ENCODE measurements around the gene SGSH.
"Not testable (repeated sequence)": the region's sequence is repeated elsewhere in the genome, so short reads cannot be mapped to it uniquely, and the experiment has no call there.

The SGSH gene

DNA sequence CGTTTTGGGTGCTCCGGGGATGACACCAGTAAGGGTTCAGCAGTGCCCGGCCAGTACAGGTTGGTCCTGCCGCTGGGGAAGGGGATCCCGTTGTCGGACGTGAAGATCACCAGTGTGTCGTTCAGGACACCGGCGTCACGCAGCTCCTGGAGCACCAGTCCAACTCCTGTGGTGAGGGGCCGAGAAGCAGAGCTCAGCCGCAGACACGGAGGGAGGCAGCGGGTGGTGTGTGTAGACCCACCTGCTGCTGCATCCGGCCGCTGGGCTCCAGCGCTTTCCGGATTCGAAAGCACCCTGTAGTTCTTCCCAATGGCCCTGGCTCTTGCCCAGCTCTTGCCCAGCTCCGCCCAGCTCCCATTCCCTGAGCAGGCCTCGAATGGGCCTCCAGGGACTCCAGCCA is 8.0 kb downstream of the SGSH start:
- no peak for DNase-seq

DNA sequence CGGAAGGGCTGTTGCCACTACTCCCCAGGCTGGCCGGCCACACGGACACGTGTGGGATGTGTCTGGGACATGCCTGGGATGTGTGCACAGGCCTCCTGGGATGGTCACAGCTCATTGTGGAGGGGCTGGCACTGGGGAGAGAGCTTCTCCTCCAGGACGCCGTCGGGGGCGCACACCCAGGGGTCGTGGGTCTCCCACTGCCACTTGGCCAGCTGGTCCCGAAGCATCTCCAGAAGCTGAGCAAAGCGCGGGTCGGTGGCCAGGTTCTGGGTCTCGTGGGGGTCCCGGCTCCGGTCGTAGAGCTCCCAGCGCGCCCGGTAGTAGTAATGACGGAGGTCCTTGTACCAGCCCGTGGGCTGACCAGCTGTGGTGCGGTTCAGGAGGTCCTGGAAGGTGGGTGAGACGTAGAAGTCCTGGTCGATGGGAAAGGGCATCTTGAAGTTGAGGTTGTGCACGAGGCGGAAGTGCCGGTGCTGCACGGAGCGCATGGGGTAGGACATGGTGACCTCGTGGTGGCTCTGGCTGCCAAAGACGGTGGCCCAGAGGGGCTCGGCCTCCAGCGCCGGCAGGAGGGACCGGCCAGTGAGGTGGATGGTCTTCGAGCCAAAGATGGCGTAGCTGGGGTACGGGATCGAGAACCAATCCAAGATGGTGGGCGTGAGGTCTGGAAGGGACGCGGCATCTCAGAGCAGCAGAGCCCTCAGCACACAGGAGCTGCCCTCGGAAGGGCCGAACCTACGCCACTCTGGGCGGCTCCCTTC is 9.6 kb downstream of the SGSH start:
- no peak for DNase-seq

DNA sequence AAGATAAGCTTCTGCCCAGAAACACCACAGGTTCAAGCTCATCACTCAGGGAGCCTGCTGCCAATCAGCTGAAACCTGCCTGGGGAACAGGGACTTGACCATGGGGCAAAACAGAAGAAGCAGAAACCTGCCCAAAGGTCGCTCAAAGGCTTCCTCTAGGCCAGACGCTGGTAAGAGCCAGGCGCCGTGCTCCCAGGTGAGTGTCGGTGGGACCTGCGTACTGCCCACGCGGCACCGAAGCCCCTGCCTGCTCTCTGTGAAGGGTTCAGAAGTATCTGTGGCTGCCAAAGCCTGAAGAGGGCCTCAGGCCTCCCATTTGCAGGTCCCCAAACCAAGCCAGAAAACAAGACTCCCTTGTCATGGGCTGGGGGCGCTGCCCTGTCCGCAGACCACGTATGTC is 10.4 kb downstream of the SGSH start:
- DNase-seq = no peak

DNA sequence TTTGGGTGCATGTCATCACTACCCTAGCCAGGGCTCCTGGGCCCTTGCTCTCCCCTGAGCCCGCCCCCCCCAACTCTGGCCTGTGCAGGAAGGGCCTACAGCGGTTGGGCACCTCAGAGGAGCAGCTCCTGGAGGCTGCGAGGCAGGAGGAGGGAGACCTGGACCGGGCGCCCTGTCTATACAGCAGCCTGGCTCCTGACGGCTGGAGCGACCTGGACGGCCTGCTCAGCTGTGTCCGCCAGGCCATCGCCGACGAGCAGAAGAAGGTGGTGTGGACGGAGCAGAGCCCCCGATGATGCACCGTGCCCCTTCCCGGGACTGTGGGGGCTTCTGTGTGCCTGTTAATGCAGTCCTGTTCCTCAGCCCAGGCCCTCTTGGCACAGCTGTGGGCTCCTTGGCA is 12.1 kb downstream of the SGSH start:
- no peak for DNase-seq

DNA sequence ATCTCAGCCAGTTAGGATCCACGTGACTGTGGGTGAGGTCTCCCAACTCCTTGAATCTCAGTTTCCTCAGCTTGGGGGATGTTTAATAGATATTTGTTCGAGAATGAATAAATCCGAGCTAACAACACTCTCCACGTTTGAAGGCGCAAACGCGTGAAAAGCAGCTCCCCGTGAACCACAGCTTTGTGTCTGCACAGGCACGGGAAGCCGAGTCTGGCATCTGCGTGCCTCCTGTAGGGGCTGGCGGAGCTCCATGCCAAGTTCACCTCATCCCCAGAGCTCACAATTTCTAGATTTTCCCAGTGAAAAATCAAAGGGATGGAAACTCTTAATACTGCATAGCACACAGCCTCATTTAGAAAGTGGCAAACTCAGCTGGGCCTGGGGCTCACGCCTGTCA is 14.3 kb downstream of the SGSH start:
- DNase-seq = no peak

DNA sequence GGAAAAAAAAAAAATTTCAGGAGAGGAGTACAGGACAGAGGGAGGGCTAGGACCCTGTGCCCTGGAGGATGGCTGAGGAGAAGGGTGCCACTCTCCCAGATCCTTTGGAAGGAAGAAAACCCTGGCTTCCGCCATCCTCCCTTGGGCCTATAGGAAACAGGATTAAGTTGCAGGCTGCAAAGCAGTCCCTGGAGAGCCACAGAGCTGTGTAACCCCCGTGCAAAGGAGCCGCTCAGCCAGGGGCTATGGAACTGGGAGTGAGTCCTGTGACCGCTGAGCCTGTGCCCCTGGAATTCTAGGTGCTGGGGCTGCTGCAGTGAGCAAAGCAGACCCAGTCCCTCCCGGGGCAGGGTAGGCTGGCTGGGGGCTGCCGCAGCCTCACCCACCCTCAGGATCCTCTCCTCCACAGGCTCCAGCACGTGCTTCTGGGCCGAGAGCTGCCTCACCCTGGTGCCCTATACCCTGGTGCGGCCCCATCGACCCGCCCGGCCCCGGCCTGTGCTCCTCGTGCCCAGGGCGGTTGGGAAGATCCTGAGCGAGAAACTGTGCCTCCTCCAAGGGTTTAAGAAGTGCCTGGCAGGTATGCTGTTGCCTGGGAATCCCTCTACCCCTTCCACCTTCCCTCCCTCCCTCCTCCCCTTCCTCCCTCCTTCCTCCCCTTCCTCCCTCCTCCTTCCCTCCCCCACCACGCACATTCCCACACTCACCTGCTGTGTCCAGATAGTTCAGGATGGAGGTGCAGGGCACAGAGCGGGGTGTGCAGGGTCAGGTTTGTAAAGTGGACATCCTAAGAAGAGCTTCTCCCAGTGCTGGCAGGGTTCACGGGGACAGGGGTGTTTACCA is 15.3 kb downstream of the SGSH start:
- no peak for DNase-seq

DNA sequence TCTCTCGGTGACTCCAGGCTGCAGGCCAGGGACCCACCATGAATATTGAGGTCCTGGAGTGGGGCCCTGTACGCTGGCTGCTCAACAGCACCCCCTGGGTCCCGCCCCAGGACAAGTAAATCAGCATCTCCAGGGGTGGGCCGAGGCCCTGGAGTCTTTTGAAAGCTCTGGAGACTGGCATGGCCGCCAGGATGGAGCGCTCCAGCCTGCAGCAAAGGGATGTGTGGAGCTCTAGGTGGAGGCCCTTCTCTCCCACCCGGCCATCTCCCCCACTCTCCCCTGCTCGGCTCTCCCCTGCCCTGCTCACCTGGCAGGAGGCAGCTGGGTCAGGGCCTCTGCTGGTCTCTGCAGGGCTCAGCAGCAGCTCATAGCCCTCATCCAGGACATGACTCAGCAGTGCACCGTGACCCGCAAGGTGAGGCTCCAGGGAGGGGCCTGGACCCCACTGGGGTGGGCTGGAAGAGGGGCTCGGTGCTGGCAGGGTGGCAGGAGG is 16.6 kb downstream of the SGSH start:
- no peak for DNase-seq

DNA sequence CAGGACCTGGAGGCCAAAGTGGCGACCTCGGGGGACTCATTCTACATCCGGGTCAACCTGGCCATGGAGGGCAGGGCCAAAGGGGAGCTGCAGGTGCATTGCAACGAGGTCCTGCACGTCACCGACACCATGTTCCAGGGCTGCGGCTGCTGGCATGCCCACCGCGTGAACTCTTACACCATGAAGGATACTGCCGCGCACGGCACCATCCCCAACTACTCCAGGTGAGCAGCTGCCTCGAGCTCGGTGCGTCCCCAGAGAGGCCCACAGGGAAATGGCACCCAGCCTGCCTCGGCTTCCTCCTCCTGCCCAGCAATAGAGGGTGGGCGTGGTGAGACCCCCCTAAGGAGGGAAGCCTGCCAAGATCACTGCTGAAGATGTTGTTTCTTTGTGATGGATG is 17.9 kb downstream of the SGSH start:
- DNase-seq = no peak

DNA sequence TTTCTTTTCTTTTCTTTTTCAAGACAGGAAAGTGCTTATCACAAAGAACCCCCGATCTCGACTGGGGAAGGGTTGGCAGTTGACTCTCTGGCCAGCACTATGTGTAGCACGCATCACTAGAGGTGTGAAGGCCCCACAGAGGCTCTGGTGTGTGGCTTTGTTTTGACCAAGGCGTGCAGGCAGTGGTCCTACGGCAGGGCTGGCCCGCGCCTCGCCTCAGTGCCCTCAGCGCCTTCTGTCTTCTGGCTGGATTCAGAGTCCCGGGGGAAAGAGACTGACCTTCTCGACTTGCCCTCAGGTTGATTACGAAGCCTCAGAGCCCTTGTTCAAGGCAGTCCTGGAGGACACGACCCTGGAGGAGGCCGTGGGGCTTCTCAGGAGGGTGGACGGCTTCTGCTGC is 18.7 kb downstream of the SGSH start:
- no peak for DNase-seq

DNA sequence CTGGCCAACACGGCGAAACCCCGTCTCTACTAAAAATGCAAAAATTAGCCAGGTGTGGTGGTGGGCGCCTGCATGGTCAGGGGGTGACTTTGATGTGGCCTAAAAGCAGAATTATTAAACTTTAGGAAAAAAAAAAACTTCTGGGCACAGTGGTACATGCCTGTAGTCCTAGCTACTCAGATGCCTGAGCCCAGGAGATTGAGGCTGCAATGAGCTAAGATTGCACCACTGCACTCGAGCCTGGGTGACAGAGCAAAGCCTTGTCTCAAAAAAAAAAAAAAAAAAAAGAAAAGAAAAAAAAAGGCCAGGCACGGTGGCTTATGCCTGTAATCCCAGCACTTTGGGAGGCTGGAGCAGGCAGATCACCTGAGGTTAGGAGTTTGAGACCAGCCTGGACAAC is 20.8 kb downstream of the SGSH start:
- DNase-seq = not testable (repeated sequence)

DNA sequence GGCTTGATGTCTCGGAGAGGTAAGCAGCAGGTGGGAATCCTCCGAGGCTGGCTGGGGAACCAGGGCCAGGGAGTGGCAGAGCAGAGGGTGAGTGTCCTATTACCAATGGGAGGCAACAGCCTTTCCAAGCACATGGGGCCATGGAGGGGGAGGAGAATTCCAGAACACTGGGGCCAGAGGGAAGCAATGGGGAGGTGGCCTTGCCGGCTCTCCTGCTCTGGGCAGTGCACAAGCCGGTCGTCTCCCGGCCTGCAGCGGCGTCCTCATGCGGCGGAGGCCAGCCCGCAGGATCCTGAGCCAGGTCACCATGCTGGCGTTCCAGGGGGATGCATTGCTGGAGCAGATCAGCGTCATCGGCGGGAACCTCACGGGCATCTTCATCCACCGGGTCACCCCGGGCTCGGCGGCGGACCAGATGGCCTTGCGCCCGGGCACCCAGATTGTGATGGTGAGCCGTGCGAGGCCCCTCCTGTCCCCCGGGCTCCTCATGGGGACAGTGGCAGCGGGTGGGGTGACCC is 21.9 kb downstream of the SGSH start:
- peak; percentile 58 for DNase-seq

DNA sequence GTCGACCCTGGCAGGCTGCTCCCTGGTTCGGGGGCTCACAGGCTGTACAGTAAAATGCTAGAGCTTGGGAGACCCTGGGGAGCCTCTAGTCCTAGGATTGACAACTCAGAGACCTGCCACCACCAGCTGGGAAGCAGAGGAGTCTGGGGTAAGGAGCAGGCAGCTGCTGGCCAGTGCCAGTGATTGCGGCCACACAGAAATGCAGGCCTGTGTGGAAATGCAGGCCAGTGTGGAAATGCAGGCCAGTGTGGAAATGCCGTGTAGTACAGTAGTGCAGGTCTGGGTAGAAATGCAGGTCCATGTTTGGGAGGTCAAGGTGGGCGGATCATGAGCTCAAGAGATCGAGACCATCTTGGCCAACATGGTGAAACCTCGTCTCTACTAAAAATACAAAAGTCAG is 23.5 kb downstream of the SGSH start:
- no peak for DNase-seq

DNA sequence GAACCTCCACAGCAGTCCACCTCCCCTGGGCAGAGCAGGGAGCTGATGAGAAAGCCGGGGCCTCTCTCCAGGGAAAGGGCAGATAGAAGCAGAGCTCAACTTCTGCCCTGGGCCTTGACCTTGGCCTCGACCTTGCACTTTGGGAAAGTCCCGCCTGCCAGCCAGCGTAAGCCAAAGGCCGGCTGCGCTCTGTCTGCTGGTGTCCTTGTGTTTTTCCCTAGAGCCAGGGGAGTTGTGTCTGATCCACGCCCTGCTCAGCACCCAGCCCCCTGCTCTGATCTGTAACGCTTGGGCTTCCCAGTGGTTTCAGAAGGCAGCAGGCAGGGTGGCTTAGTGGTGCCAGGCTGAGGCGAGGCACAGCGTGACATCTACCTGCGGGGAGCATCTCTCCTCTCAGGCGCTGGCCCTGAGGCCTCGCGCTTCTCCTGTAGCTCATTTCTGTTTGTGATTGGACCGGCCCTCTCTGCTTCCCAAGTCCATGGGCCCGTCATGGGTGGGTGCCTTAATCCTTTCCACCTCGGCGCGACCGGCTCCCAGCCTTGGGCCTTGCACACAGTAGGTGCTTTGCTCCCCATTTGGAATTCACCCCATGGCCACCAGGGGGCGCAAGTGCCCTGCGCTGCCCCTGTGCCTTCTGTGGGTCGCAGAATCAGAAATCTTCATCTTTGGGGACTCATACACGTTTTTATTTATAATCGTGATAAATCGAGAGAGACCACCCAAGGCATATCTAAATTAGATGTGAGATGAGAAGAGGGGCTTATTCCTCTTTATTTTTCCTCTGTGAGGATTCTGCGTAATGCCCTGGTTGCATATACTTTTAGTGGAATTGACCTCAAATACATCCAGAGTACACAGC is 24.2 kb downstream of the SGSH start:
- peak; percentile 28 for DNase-seq

DNA sequence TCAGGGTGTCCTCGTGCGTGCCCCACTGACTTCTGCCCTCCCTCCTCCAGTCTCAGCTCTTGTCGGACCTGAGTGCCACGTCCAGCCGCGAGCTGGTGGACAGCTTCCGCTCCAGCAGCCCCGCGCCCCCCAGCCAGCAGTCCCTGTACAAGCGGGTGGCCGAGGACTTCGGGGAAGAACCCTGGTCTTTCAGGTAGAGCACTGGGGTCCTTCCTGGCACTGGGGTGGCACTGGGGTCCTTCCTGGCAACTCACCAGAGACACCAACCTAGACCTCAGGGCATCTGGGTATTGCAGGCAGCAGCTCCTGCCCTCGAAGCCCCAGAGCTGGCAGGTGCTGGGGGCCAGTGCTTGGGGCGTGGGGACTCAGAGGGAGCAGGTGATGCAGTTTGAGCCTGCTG is 25.0 kb downstream of the SGSH start:
- DNase-seq = no peak

DNA sequence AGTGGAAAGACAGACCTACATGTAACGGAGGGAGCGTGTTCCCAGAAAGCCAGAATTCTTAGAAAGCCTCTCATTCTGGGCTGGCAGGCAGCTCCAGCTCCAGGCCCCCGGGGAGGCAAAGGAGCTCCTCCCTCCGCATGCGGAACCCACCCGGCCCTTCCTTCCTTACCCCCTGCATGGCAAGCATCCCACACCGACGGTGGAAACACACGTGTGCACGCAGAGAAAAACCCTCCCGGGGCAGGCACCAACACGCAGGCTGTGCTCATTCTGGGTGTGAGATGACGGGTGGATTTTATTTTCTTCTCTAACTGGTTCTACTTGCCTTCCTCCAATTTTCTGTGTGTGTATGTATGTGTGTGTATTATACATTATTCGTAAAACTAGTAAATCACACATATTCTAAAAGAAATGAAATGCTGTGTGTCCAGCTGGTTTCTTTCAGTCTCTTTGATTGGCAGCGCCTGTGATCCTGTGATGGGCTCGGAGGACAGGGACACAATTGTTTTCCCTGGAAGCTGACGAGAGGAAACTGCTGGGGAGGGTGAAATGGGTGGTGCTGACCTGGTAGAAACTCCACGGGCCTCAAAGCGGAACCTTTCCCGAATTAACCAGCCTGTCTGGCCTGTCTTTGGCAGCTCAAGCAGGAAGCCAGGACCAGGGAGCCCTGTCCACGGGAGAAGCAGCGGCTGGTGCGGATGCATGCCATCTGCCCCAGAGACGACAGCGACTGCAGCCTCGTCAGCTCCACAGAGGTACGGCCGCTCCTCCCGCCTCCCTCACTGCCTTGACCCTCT is 28.1 kb downstream of the SGSH start:
- peak; percentile 44 for DNase-seq

DNA sequence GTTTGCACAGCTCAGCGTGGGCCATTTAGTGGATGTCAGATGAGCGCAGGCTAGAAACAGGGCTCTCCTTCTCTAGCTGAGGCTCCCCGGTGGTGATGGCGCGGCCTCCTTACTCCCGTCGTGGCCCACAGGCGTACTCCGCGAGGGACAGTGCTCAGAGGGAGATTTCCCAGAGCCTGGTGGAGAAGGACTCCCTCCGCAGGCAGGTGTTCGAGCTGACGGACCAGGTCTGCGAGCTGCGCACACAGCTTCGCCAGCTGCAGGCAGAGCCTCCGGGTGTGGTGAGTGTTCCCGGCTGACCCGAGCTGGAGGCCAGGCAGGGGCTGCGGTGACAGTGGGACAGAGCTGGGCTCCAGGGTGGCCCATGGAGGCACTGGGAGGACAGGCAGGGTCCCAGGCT is 28.9 kb downstream of the SGSH start:
- DNase-seq = no peak

DNA sequence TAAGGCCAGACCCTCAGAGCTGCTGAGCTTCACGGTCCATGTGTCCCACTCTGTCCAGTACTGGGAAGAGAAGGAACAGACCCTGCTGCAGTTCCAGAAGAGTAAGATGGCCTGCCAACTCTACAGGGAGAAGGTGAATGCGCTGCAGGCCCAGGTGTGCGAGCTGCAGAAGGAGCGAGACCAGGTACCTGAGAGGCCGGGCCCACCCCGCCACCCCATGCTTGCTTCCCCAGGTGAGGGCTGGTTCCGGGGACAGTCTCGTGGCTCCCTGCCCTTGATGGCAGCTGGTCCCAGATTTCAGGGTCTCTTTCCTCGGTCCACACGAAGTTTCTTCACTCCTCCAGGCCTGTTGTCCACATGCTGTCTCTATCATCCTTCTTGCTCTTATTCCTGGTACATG is 29.4 kb downstream of the SGSH start:
- no peak for DNase-seq

DNA sequence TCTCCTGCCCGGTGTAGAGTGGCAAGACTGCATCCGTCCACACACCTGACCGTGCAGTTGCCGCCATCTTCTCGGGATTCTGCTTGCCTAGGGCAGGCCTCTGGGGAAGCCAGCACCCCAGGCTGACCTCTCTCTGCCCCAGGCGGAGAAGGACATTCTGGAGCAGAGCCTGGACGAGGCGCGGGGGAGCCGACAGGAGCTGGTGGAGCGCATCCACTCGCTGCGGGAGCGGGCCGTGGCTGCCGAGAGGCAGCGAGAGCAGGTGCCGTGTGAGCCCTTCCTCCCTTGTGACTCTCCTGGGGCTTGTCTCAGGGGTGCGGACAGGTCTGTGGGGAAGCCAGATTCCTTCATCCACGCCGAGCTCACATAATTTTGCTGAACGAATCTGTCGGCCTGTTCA is 30.5 kb downstream of the SGSH start:
- DNase-seq = no peak

DNA sequence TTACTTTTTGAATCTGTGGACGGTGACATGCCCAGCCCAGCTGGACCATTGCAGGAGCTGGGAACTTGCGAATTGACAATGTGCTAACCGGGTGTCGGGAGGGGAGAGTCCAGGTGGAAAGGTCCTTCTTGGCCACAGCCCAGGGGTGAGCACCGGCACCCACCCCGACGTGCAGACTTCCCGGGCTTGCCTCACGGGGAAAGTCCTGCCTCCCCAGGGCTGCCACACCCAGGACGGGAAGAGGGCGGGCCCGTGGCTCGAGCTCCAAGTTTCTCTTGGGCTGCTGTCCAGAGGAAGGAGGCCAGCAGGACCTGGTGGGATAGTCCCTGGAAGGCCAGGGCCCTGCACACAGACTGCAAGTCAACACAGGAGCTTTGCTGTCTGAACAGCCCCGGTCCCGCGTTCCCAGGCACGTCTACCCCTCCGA is 32.6 kb downstream of the SGSH start:
- no peak for DNase-seq

DNA sequence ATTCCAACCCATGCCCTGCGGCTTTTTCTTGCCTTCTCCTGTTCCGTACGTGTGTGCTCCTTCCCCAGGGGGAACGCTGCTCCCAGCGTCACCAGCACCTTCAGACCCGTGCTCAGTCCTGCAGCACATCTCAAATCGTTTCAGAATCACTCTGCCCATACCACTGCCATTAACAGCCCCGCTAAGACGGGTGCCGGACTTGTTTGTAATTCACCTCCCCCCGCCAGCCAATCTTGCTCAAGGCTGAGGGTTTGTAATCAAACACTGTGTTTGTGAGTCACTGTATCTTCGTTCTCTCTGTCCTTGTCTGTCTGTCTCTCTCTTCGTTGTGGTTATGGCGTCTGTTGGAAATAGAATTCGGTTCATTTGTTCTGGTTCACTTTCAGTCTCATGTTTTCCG is 33.0 kb downstream of the SGSH start:
- no peak for DNase-seq

DNA sequence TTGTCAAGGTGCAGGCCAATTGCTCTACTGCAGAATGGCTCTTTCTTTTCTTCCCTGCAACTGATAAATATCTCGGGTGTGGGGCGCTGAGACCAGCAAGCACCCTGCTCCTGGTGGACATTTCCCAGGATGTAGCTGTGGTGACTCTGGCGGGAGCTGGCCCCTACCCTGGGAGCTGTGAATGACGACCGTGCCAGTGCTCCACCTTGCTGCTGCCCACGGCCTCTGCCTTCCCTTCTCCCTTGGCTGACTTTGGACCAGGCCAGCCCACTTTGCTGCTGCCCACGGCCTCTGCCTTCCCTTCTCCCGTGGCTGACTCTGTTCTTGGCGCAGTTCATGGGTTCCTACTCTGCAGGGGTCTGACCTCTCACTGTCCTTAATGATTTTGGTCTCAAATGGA is 34.2 kb downstream of the SGSH start:
- no peak for DNase-seq

DNA sequence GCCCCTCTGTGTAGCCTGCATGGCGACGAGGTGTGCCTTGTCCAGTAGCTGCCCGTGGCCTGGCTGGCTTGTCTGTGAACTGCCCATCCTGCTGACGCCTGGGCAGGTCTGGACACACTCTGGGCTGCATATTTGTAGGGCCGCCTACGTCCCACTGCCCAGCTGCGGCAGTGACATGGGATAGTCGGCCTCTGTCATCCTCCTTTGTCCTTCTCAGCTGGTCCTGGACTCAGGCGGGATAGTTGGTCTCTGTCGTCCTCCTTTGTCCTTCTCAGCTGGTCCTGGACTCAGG is 35.8 kb downstream of the SGSH start:
- DNase-seq = no peak
